ENCODE data around the gene NKTR.

DNA sequence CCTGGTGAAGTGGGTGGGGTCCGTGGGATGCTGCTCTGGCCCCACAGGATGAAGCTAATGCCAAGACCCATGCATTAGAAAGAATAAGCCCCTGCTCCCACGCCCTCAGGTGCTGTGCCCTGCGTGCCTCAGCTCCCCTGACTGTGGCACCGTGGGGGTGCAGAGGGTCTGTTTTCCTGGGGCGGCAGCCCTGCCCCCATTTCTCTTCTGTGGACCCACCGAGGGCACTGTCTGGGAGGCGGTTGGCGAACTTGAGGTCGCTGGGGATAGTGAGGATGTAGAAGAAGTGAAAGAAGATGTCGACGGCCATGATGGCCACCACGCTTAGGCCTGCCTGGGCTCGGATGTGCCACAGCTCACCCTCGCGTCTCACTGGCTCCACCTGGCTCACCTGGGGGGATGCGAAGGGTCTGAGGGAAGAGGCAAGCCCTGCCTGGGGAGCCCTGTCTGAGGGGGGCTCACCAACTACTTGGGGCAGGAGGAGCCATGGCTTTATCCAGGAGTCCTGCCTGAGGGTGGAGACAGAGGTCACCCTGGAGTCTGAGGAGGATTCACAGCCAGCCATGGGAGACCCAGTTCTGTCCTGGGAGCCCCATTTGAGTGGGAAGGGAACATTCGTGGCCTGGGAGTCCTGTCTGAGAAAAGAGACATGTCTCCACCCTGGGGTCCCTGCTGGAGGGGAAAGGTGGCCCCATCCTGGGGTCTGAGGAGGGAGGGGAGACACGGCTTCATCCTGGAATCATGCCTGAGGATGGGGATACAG lies 97.0 kb downstream of the NKTR start:
- TF ChIP-seq CTCF (IDR thresholded peaks at IDR 0.05; ENCODE audit: insufficient read depth, low read depth, low read length) = no peak
- no peak for TF ChIP-seq EZH2 (IDR thresholded peaks at IDR 0.05; ENCODE audit: insufficient read depth, low read length)
